Retinal pigment epithelial cell (primary cell): ENCODE data around the gene MUC5AC.

Experiments used
- DNase-seq: peaks from one replicate; pipeline ENCODE4 v3.0.0-alpha.2; 2010; ENCODE audit warnings: low read depth
- H3K4me3 ChIP-seq: 2 replicates; pipeline ENCODE4 v1.5.1; 2011; ENCODE audit warnings: mild to moderate bottlenecking, low read length, control low read depth, moderate library complexity
- TF ChIP-seq, protein P1 (sequence below): conservative IDR thresholded peaks from 2 replicates; pipeline ENCODE4 v1.5.1; 2011; ENCODE audit warnings: low read depth, low read length, control low read depth, inconsistent platforms

MUC5AC gene

DNA sequence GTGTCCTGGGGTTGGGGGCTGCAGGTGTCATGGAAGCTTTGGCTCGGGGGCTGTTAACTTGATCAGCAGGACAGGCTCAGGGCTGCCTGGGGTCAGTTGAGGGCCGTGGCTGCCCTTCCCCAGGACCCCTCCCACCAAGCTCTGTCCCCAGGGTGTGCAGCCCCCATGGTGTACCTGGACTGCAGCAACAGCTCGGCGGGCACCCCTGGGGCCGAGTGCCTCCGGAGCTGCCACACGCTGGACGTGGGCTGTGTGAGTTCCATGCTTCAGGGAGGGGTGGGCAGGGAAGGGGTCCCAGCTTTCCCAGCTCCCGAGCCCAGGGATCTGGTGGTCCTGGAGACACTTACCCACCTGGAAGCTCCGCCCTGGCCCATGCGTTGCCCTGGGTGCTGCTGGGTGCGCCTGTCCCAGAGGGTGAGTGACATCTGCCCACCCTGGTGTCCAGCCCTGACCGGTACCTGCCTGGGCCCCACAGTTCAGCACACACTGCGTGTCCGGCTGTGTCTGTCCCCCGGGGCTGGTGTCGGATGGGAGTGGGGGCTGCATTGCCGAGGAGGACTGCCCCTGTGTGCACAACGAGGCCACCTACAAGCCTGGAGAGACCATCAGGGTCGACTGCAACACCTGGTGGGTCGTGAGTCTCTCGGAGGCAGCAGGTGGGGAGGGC, 76.4 kb downstream of the MUC5AC start:
- TF ChIP-seq, protein P1, sequence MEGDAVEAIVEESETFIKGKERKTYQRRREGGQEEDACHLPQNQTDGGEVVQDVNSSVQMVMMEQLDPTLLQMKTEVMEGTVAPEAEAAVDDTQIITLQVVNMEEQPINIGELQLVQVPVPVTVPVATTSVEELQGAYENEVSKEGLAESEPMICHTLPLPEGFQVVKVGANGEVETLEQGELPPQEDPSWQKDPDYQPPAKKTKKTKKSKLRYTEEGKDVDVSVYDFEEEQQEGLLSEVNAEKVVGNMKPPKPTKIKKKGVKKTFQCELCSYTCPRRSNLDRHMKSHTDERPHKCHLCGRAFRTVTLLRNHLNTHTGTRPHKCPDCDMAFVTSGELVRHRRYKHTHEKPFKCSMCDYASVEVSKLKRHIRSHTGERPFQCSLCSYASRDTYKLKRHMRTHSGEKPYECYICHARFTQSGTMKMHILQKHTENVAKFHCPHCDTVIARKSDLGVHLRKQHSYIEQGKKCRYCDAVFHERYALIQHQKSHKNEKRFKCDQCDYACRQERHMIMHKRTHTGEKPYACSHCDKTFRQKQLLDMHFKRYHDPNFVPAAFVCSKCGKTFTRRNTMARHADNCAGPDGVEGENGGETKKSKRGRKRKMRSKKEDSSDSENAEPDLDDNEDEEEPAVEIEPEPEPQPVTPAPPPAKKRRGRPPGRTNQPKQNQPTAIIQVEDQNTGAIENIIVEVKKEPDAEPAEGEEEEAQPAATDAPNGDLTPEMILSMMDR: no peak
- no peak overlapping the region for H3K4me3 ChIP-seq
- DNase-seq: no peak

DNA sequence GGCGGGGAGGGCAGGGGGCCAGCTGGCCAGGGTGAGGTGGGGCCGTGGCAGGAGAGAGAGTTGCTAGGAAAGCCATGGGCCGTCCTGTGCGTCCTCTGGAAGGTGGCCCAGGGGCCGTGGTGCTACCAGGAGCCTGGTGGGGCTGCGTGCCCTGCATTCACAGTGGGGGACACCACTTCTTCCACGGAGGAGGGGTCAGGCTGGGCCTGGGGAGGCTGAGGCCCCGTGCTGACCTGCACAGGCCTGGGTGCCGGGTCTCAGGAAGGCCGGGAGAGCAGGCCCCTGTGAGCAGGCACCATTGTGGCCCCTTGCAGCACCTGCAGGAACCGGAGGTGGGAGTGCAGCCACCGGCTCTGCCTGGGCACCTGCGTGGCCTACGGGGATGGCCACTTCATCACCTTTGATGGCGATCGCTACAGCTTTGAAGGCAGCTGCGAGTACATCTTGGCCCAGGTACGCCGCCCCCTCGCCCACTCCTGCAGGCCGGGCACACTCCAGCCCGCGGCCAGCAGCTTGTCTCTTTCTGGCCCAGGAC, 77.1 kb downstream of the MUC5AC start:
- no peak overlapping the region for H3K4me3 ChIP-seq
- TF ChIP-seq, protein P1: no peak
- no peak for DNase-seq

DNA sequence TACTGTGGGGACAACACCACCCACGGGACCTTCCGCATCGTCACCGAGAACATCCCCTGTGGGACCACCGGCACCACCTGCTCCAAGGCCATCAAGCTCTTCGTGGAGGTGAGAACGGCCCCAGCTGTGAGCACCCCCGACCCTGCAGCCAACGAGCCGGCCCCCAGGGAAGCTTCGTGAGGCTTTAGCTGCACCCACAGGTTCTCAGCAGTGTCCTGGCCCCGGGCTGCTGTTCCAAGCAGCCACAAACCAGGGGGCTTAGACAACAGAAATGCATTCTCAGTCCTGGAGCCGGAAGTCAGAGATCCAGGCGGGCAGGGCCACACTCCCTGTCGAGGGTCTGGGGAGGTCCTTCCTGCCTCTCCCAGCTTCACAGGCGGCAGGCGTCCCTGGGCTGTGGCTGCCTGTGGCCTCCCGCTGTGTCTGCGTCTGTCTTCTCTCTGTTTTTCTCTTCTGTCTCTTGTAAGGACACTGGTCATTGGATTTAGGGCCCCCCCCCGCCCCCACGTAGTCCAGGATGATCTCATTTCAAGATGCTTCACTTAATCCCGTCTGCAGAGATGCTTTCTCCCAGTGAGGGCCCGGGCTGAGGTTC, 77.7 kb downstream of the MUC5AC start:
- TF ChIP-seq, protein P1: no peak
- H3K4me3 ChIP-seq: no peak overlapping the region
- no peak for DNase-seq

DNA sequence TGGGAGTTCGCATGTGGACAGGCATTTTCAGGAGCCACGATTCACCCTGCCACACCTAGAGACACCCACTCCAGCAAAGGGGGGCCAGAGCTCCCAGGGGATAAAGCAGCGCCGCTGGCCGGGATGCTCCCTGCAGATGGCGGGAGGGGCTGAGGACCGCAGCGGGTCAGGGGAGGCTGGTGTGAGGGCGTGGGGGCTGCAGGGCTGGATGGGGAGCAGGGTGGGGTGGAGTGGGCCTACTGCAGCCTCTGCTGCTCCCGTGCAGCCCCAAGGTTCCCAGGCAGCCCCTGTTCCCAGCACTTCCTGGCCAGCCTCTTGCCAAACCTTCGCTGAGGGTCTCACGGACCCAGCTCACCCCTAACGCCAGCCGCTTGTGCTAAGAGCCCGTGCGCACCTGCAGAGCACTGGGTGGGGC, 78.2 kb downstream of the MUC5AC start:
- no peak for DNase-seq
- no peak overlapping the region for H3K4me3 ChIP-seq
- TF ChIP-seq, protein P1: no peak

DNA sequence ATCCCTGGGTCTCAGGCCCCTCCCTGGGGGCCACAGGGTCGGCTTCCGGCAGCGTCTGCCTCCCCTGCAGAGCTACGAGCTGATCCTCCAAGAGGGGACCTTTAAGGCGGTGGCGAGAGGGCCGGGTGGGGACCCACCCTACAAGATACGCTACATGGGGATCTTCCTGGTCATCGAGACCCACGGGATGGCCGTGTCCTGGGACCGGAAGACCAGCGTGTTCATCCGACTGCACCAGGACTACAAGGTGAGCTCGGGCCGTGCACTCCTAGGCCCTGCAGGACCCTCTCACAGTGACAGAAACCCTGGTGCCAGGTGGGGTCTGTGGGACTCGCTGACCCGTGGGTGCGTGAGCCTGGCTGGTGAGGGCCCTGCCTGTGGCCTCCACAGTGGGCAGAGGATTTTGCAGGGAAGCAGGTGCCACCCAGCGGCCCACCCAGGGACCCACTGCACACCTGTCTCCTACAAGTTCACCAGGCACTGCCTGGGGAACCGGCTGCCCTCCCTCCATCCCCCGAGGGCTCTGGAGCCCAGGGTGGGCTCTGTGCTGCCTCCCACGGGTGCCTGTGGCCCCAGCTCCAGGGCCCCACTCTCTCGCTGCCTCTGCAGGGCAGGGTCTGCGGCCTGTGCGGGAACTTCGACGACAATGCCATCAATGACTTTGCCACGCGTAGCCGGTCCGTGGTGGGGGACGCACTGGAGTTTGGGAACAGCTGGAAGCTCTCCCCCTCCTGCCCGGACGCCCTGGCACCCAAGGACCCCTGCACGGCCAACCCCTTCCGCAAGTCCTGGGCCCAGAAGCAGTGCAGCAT, 78.8 kb downstream of the MUC5AC start:
- no peak for DNase-seq
- TF ChIP-seq, protein P1: no peak
- H3K4me3 ChIP-seq: no peak overlapping the region

DNA sequence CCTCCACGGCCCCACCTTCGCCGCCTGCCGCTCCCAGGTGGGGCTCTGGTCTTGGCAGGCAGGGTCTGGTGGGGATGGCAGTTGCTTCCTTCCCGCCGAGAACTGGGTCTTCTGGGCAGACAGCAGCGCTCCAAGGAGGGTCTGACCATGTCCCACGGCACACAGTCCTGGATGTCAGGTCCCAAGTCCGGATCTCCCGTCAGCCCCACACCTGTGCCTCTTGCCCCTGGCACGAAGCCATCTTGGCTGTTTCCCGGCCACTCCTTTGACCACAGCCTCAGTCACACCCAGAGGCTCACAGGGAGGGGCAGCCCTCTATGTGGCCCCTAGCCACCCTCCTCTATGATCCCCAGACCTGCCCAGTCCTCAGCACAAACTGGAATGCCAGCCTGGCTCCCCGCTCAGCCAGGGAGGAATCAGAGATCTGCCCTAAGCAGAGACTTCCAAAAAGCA, 79.4 kb downstream of the MUC5AC start:
- TF ChIP-seq, protein P1: no peak
- no peak overlapping the region for H3K4me3 ChIP-seq

More for the DNA sequence above, 79.4 kb downstream of the MUC5AC start:
- DNase-seq: no peak
